K562 (cell line): ENCODE results near the gene SETD1B. TPM values are rescaled to one million over a fixed set of nuclear protein-coding genes. Genes with fewer than 3 reads are reported as not detected.

ENCODE experiments used
- ARID2 ChIP-seq: fragments of 450-650 bp; IDR thresholded peaks from 2 replicates; pipeline ENCODE4 v1.6.1; 2017; ENCODE audit warnings: antibody characterized with exemption, mild to moderate bottlenecking
- BCL6 ChIP-seq: fragments of 250-450 bp; sonication (Bioruptor Pico); IDR thresholded peaks from 2 replicates; pipeline ENCODE4 v1.4.0; 2020
- CHAMP1 ChIP-seq: fragments of 450-650 bp; IDR thresholded peaks from 2 replicates; pipeline ENCODE4 v1.6.1; 2016; ENCODE audit warnings: mild to moderate bottlenecking
- GTF2F1 ChIP-seq: IDR thresholded peaks from 2 replicates; pipeline ENCODE4 v1.6.1; 2011; ENCODE audit warnings: low read depth, low read length, improper control_type of control experiment
- MNT ChIP-seq, 2 experiments: fragments of 450-650 bp; conservative IDR thresholded peaks; 2 replicates each; pipeline ENCODE4 v1.6.1; 2017; ENCODE audit warnings: mild to moderate bottlenecking in 2 of 2, moderate library complexity in 2 of 2
- PBX2 ChIP-seq, 2 experiments: IDR thresholded peaks in 1 of 2; conservative IDR thresholded peaks in 1 of 2; 2 replicates each; pipeline ENCODE4 v1.6.1; 2016; ENCODE audit warnings: low read depth in 2 of 2, mild to moderate bottlenecking in 1 of 2, missing compliant biosample characterization in 1 of 2, missing genetic modification characterization in 1 of 2, moderate library complexity in 1 of 2
- PCBP1 ChIP-seq: fragments of 200-400 bp; formaldehyde crosslinking; IDR thresholded peaks from 2 replicates; pipeline ENCODE4 v1.6.1; 2018; ENCODE audit warnings: mild to moderate bottlenecking, low read depth, low read length; ENCODE audit not compliant: poor library complexity, severe bottlenecking
- PTRF ChIP-seq: fragments of 450-650 bp; IDR thresholded peaks from 2 replicates; pipeline ENCODE4 v1.6.1; 2016; ENCODE audit warnings: mild to moderate bottlenecking, missing genetic modification characterization, missing compliant biosample characterization
- SP1 ChIP-seq: sonication (generic); formaldehyde crosslinking; IDR thresholded peaks from 2 replicates; pipeline ENCODE4 v1.8.1; 2022; ENCODE audit warnings: mild to moderate bottlenecking, missing genetic modification reagents
- ZNF134 ChIP-seq: fragments of 250-450 bp; sonication (Bioruptor Pico); conservative IDR thresholded peaks from 2 replicates; pipeline ENCODE4 v1.4.0; 2020
- ZNF444 ChIP-seq: fragments of 250-450 bp; sonication (Bioruptor Pico); IDR thresholded peaks from 2 replicates; pipeline ENCODE4 v1.4.0; 2020; ENCODE audit warnings: mild to moderate bottlenecking, moderate library complexity
- polyA plus RNA-seq, 8 experiments: library from polyadenylated mRNA; depleted of rRNA in 4 of 8; stranded (reverse) in 5 of 8; unstranded in 3 of 8; fragments of >200 nt; fragmentation: Nextera tagmentation in 2 of 8; fragmentation: Illumina TruSeq in 1 of 8; extraction: Ambion mirVana in 2 of 8; extraction: Trizol in 1 of 8; gene quantifications; 2 replicates each; pipeline versions ENCODE4 v1.2.1 to v1.2.3, GENCODE V29; 2011 to 2014; ENCODE audit warnings: inconsistent platforms in 1 of 8, missing spikeins in 1 of 8
- total RNA-seq, 7 experiments: library from RNA; depleted of rRNA in 6 of 7; stranded (reverse); fragments of >200 nt in 6 of 7; fragmentation: Illumina TruSeq in 2 of 7; extraction: Trizol in 2 of 7; gene quantifications; 2 replicates each; pipeline versions ENCODE4 v1.2.1 to v1.2.3, GENCODE V29; 2011 to 2021; ENCODE audit warnings: low replicate concordance in 1 of 7
- TF ChIP-seq, protein P1 (sequence below): fragments of 250-450 bp; sonication (Bioruptor Pico); IDR thresholded peaks from 2 replicates; pipeline ENCODE4 v1.8.0; 2021; ENCODE audit warnings: moderate library complexity, mild to moderate bottlenecking, inconsistent platforms
- TF ChIP-seq, protein P2 (sequence below), 2 experiments: fragments of 150-350 bp in 1 of 2; IDR thresholded peaks; 2 replicates each; pipeline ENCODE4 v1.6.1; 2012 to 2016; ENCODE audit warnings: low read depth in 2 of 2, low read length in 2 of 2, mild to moderate bottlenecking in 1 of 2, moderate library complexity in 1 of 2

Gene SETD1B
- total and polyA plus RNA-seq, 9 of the 15 experiments (the other 6 are each of a cell fraction or from before 2014, with no cell fraction given), result 0.48 to 26.6 (median 2.3) TPM

- TF ChIP-seq, protein P1, sequence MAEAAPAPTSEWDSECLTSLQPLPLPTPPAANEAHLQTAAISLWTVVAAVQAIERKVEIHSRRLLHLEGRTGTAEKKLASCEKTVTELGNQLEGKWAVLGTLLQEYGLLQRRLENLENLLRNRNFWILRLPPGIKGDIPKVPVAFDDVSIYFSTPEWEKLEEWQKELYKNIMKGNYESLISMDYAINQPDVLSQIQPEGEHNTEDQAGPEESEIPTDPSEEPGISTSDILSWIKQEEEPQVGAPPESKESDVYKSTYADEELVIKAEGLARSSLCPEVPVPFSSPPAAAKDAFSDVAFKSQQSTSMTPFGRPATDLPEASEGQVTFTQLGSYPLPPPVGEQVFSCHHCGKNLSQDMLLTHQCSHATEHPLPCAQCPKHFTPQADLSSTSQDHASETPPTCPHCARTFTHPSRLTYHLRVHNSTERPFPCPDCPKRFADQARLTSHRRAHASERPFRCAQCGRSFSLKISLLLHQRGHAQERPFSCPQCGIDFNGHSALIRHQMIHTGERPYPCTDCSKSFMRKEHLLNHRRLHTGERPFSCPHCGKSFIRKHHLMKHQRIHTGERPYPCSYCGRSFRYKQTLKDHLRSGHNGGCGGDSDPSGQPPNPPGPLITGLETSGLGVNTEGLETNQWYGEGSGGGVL (CRISPR knock-in tag), result no peak
- TF ChIP-seq PCBP1, result no peak
- no peak for TF ChIP-seq ZNF134 (CRISPR knock-in tag)
- TF ChIP-seq, protein P2, sequence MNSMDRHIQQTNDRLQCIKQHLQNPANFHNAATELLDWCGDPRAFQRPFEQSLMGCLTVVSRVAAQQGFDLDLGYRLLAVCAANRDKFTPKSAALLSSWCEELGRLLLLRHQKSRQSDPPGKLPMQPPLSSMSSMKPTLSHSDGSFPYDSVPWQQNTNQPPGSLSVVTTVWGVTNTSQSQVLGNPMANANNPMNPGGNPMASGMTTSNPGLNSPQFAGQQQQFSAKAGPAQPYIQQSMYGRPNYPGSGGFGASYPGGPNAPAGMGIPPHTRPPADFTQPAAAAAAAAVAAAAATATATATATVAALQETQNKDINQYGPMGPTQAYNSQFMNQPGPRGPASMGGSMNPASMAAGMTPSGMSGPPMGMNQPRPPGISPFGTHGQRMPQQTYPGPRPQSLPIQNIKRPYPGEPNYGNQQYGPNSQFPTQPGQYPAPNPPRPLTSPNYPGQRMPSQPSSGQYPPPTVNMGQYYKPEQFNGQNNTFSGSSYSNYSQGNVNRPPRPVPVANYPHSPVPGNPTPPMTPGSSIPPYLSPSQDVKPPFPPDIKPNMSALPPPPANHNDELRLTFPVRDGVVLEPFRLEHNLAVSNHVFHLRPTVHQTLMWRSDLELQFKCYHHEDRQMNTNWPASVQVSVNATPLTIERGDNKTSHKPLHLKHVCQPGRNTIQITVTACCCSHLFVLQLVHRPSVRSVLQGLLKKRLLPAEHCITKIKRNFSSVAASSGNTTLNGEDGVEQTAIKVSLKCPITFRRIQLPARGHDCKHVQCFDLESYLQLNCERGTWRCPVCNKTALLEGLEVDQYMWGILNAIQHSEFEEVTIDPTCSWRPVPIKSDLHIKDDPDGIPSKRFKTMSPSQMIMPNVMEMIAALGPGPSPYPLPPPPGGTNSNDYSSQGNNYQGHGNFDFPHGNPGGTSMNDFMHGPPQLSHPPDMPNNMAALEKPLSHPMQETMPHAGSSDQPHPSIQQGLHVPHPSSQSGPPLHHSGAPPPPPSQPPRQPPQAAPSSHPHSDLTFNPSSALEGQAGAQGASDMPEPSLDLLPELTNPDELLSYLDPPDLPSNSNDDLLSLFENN (IDR thresholded peaks at IDR 0.05; ENCODE audit: low read depth in 2 of 2, low read length in 2 of 2), result no peak
- no peak for TF ChIP-seq PTRF
- TF ChIP-seq ZNF444, result no peak
- no peak for TF ChIP-seq SP1 (CRISPR knock-in tag)
- no peak for TF ChIP-seq PBX2 (CRISPR knock-in tag; IDR thresholded peaks at IDR 0.05; ENCODE audit: low read depth)
- no peak for TF ChIP-seq PBX2 (tag; conservative IDR thresholded peaks at IDR 0.05; ENCODE audit: low read depth)
- TF ChIP-seq BCL6 (CRISPR knock-in tag), result no peak
- TF ChIP-seq ARID2, result no peak
- no peak for TF ChIP-seq GTF2F1
- TF ChIP-seq CHAMP1, result no peak
- TF ChIP-seq MNT (conservative IDR thresholded peaks at IDR 0.05), result no peak
Measured at GRCh38 chr12:121781998-121782979, 21.5 kb upstream of the SETD1B start (continued).
